ENCODE results near the gene TM9SF2.

TM9SF2 gene

DNA sequence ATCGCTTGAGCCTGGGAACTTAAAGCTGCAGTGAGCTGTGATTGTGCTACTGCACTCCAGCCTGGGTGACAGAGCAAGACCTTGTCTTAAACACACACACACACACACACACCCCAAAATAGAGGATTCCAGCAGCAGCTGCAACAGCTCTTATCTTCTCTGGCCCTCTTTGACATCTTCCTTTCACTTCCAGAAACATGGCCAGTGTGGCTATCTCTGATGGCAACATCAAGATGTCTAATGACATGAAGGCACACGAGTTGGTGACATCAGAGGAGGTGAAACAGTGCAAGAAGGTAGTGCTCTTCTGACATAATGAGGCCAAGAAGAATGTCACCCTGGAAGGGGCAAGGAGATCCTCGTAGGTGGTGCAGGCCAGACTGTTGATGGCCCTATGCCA lies 81.2 kb downstream of the TM9SF2 start:
- DNase-seq = no peak

DNA sequence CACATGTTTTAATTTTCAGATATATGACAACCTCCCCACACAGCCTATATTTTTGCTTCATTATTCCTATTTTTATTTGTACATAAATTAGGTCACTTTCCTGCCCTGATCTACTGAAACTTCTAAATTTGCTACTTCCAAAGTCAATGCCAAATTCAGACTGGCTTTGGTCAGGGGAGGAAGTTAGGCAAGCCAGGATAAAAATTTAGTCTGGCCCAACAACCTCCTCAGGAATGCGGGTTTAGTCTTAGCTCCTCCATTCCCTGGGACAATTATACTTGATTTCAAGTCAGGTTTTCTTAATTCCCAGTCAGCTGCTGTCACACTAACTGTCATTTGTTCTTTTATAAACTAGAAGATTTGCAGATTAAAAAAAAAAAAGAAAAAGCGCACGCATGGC lies 84.3 kb downstream of the TM9SF2 start:
- no peak for DNase-seq

- DNase-seq = no peak
Observed at GRCh38 chr13:99587021-99587420, 85.7 kb downstream of the TM9SF2 start.

DNA sequence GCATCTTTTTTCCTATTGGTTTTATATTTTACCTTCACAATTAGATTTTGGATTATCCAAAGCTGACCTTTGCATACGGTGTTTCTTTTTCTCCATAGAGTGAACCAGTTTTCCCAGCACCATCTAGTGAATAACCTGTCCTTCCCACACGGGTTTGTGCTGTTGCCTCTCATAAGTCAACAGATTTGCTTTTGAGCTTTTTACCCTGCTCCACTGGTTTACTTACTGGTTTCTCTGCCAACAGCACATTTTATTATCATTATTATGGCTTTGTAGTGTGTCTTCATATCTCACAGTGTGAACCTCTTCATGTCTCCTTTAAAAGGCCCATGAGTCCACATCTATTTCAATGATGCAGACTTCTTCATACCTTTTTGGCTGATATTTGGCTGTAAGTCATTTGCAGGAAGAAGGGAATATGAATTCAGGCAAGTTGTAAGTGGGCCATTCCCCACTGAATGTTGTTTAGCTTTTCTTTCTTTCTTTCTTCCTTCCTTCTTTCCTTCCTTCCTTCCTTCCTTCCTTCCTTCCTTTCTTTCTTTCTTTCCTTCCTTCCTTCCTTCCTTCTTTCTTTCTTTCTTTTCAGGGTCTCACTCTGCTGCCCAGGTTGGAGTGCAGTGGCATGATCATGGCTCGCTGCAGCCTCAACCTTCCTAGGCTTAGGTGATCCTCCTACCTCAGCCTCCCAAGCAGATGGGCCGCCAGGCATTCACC lies 86.8 kb downstream of the TM9SF2 start:
- DNase-seq = no peak

- DNase-seq = no peak
Observed at GRCh38 chr13:99589575-99589974, 88.3 kb downstream of the TM9SF2 start.

- no peak for DNase-seq
Observed at GRCh38 chr13:99590519-99591011, 89.3 kb downstream of the TM9SF2 start.

GRCh38 chr13:99596180-99596579 lies 94.9 kb downstream of the TM9SF2 start:
- DNase-seq = no peak

DNA sequence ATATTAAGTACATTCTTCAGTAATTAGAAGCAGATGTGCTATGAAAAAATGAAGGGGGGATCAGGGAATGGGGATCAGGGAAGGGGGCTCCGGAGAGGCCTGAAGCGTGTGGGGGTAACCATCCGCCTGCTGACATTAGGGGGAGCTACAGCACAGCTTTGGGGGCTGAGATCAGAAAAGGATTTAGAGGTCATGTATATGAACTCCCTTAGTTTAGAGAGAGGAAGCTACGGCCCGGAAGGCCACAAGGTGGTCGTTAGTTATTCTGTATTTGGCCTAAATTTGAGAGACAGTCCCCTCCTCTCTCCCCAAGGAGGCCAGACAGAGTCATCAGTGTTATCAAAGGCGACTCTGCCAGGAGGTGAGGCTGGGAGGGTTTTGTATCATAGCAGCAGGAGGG lies 99.0 kb downstream of the TM9SF2 start:
- no peak for DNase-seq

GRCh38 chr13:99601535-99601934 lies 100.3 kb downstream of the TM9SF2 start:
- DNase-seq = no peak

GRCh38 chr13:99604636-99605035 lies 103.4 kb downstream of the TM9SF2 start:
- DNase-seq = no peak

GRCh38 chr13:99605420-99606323 lies 104.4 kb downstream of the TM9SF2 start:
- peak; percentile 39 for DNase-seq

DNA sequence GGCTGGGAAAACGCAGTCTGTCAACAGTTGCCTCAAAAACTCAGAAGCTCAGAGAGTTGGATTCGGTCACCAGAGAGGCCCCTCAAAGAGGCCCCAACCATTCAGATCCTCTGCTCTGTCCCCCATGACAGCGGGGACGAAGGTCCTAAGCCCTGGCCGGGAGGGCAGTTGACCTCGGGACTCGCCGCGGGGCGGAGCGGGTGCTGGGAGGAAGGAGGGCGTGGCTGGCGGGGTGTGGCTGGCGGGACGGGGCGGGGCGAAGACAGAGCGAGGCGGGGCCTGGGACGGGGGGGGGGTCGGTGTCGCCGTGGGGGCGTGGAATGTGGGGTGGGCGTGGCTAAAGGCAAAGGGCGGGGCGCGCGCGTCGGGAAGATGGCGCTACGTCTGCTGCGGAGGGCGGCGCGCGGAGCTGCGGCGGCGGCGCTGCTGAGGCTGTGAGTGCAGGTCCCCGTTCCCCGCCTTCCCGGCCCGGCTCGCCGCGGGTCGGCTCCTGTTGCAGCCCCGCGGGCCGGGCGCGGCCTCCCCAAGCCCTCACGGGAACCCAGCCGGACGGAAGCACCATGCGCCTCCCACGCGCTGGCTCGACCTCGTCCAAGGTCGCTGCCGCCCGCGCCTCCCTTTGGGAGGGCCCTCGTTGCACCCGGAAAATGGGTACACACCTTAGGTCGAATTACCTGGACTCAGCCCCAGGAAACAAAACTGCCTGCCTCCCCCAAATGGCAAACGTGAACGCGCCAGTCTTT lies 105.2 kb downstream of the TM9SF2 start, which contains the start of gene CLYBL:
Gene CLYBL (plus strand): TSS at position 367 of the 743 bp plus-strand sequence.
- DNase-seq = peak; percentile 87

DNA sequence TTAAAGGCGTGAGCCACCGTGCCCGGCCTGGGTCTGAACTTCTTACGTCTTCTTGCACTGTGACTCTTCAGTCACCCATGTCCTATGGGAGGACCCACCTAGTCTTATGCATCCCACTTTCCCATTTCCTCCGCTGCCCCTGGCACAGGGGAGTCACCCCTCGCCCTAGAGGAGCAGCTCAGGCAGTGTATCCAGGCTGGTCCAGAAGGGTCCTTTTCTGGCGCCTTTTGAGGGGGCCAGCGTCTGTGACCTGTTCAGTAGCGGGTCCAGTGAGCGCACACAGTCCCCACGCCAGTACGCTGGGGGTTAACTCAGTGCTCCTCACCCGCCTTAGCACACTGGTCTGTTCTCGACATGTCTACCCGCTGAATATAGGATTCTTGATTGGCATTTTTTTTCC lies 107.1 kb downstream of the TM9SF2 start:
- DNase-seq = no peak

DNA sequence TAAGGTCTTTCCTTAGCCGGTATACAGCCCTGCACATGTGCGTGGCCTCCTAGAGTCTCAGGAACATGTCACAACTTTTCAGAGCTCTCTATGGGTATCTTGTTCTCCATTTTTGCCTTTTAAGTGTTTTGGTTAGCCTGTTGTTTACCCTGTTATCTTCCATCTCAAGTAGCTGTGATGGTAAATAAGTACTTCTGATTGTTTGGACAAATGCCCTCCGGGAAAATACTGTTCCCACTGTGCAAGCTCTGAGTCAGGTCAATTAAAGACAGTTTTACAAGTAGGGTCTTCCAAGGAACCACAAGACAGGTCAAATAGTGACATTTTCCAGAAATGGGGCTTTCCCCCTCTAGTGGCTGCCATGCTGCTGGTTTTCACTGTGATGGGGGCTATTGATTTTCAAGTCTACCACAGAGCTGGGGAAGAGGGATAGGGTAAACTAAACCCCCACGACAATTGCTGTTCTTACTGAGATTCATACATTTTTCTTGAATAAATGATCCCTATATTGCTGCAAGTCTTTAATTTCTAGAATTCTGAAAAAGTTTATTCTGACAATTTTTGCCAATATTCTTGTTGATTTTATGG lies 109.5 kb downstream of the TM9SF2 start:
- no peak for DNase-seq

All from activated naive CD4-positive, alpha-beta T cell treated with anti-CD3 and anti-CD28 coated beads, Interleukin-2, amount 50 U/mL, for 16 hours (primary cell).